Upper lobe of left lung (tissue), 4 donors: ENCODE data around the gene CCNK.

Source experiments
- CTCF ChIP-seq, 6 experiments: fragments of 450-650 bp in 4 of 6; fragments of 200-600 bp in 2 of 6; sonication (generic) in 2 of 6; IDR thresholded peaks; one replicate each; pipeline ENCODE4 v1.5.1; 2016 to 2019; ENCODE audit warnings: antibody characterized with exemption in 6 of 6
- POLR2A ChIP-seq, 4 donors: fragments of 450-650 bp; IDR thresholded peaks; one replicate each; pipeline ENCODE4 v1.5.1; 2016 to 2017; ENCODE audit warnings: antibody characterized with exemption in 4 of 4, mild to moderate bottlenecking in 2 of 4

GRCh38 chr14:99467336-99468078 lies 13.7 kb upstream of the CCNK start:
- no peak for TF ChIP-seq POLR2A (IDR thresholded peaks at IDR 0.05)
- no peak for TF ChIP-seq CTCF (IDR thresholded peaks at IDR 0.05)
